ENCODE measurements around the gene GRK5.
"Not testable (repeated sequence)": the region's sequence is repeated elsewhere in the genome, so short reads cannot be mapped to it uniquely, and the experiment has no call there.

DNA sequence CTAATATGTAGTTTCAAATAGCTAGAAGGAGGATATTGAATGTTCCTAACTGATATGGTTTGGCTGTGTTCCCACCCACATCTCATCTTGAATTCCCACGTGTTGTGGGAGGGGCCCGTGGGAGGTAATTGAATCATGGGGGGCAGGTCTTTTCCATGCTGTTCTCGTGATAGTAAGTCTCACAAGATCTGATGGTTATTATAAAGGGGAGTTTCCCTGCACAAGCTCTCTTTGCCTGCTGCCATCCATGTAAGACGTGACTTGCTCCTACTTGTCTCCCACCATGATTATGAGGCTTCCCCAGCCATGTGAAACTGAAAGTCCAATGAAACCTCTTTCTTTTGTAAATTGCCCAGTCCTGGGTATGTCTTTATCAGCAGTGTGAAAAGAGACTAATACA lies 25.1 kb downstream of the GRK5 start:
- TF ChIP-seq, protein P1, sequence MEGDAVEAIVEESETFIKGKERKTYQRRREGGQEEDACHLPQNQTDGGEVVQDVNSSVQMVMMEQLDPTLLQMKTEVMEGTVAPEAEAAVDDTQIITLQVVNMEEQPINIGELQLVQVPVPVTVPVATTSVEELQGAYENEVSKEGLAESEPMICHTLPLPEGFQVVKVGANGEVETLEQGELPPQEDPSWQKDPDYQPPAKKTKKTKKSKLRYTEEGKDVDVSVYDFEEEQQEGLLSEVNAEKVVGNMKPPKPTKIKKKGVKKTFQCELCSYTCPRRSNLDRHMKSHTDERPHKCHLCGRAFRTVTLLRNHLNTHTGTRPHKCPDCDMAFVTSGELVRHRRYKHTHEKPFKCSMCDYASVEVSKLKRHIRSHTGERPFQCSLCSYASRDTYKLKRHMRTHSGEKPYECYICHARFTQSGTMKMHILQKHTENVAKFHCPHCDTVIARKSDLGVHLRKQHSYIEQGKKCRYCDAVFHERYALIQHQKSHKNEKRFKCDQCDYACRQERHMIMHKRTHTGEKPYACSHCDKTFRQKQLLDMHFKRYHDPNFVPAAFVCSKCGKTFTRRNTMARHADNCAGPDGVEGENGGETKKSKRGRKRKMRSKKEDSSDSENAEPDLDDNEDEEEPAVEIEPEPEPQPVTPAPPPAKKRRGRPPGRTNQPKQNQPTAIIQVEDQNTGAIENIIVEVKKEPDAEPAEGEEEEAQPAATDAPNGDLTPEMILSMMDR (IDR thresholded peaks at IDR 0.05; ENCODE audit: poor library complexity, severe bottlenecking): not testable (repeated sequence)
- TF ChIP-seq RAD21 (conservative IDR thresholded peaks at IDR 0.05); POLR2AphosphoS5 (IDR thresholded peaks at IDR 0.05); SMC3 (conservative IDR thresholded peaks at IDR 0.05; ENCODE audit: poor library complexity); TAF1 (IDR thresholded peaks at IDR 0.05; ENCODE audit: low read depth); EP300 (conservative IDR thresholded peaks at IDR 0.05; ENCODE audit: poor library complexity, severe bottlenecking); EZH2 (IDR thresholded peaks at IDR 0.05; ENCODE audit: borderline replicate concordance, insufficient read depth, low read length, poor library complexity, severe bottlenecking); MXI1 (conservative IDR thresholded peaks at IDR 0.05; ENCODE audit: poor library complexity, severe bottlenecking): not testable (repeated sequence)
- TF ChIP-seq, protein P2, sequence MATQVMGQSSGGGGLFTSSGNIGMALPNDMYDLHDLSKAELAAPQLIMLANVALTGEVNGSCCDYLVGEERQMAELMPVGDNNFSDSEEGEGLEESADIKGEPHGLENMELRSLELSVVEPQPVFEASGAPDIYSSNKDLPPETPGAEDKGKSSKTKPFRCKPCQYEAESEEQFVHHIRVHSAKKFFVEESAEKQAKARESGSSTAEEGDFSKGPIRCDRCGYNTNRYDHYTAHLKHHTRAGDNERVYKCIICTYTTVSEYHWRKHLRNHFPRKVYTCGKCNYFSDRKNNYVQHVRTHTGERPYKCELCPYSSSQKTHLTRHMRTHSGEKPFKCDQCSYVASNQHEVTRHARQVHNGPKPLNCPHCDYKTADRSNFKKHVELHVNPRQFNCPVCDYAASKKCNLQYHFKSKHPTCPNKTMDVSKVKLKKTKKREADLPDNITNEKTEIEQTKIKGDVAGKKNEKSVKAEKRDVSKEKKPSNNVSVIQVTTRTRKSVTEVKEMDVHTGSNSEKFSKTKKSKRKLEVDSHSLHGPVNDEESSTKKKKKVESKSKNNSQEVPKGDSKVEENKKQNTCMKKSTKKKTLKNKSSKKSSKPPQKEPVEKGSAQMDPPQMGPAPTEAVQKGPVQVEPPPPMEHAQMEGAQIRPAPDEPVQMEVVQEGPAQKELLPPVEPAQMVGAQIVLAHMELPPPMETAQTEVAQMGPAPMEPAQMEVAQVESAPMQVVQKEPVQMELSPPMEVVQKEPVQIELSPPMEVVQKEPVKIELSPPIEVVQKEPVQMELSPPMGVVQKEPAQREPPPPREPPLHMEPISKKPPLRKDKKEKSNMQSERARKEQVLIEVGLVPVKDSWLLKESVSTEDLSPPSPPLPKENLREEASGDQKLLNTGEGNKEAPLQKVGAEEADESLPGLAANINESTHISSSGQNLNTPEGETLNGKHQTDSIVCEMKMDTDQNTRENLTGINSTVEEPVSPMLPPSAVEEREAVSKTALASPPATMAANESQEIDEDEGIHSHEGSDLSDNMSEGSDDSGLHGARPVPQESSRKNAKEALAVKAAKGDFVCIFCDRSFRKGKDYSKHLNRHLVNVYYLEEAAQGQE (IDR thresholded peaks at IDR 0.05; ENCODE audit: borderline replicate concordance): not testable (repeated sequence)
